ENCODE measurements around the gene AHRR.

DNA sequence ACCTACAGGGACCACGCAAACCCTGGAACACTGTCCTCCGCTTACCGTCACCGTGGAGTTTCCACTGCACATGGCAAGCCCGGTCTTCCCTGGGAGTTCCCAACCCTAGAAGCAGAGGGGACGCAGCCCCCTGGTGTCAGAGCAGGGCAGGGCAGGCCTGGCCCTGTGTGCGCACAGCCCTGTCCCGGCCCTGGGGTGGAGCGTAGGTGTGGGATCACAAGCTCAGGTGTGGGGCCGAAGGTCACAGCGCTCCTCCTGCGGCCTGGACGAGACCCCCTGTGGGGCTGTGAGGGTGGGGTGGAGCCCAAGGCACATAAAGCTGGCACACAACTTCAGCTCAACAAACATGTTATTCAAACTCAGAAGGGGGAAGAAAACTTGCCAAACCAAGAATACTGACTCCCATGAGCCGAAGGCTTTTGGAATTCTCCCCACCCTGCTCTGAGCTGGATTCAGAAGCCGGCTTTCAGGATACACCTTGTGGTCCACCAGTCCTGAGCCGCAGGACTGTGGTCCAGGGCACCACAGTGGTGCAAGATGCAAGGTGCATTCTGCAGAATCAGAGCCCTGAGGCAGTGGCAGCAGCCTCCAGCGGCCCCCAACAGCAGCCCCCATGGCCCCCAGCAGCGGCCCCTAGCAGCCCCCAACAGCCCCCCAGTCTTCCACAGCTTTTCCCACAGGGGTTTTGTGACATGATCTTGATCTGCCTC lies 109.6 kb downstream of the AHRR start:
- TF ChIP-seq, protein P1, sequence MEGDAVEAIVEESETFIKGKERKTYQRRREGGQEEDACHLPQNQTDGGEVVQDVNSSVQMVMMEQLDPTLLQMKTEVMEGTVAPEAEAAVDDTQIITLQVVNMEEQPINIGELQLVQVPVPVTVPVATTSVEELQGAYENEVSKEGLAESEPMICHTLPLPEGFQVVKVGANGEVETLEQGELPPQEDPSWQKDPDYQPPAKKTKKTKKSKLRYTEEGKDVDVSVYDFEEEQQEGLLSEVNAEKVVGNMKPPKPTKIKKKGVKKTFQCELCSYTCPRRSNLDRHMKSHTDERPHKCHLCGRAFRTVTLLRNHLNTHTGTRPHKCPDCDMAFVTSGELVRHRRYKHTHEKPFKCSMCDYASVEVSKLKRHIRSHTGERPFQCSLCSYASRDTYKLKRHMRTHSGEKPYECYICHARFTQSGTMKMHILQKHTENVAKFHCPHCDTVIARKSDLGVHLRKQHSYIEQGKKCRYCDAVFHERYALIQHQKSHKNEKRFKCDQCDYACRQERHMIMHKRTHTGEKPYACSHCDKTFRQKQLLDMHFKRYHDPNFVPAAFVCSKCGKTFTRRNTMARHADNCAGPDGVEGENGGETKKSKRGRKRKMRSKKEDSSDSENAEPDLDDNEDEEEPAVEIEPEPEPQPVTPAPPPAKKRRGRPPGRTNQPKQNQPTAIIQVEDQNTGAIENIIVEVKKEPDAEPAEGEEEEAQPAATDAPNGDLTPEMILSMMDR (IDR thresholded peaks at IDR 0.05) = peak in 2 of 4 experiments; percentile 30 to 39
- no peak for TF ChIP-seq POLR2A (IDR thresholded peaks at IDR 0.05)
